KMS-11 (cell line): ENCODE results near the gene LRRC8D.

Source experiments
- H2AFZ ChIP-seq: fragments of 200-600 bp; sonication (generic); 2 replicates; pipeline ENCODE4 v1.6.1; 2016; ENCODE audit warnings: antibody characterized with exemption, mixed run types, low read depth
- H3K27ac ChIP-seq: fragments of 200-600 bp; sonication (generic); 2 replicates; pipeline ENCODE4 v1.6.1; 2016; ENCODE audit warnings: mild to moderate bottlenecking, mixed run types
- H3K27me3 ChIP-seq: fragments of 200-600 bp; sonication (generic); 2 replicates; pipeline ENCODE4 v1.6.1; 2017; ENCODE audit warnings: mild to moderate bottlenecking, low read depth, mixed run types, moderate library complexity; ENCODE audit not compliant: insufficient read depth
- H3K36me3 ChIP-seq: fragments of 200-600 bp; sonication (generic); 2 replicates; pipeline ENCODE4 v1.6.1; 2017; ENCODE audit warnings: mild to moderate bottlenecking, mixed run types; ENCODE audit not compliant: insufficient read depth
- H3K4me1 ChIP-seq: fragments of 200-600 bp; sonication (generic); 2 replicates; pipeline ENCODE4 v1.6.1; 2016; ENCODE audit warnings: mild to moderate bottlenecking, low read depth, mixed run types; ENCODE audit not compliant: poor library complexity, severe bottlenecking
- H3K4me2 ChIP-seq: fragments of 200-600 bp; sonication (generic); 2 replicates; pipeline ENCODE4 v1.7.0; 2016; ENCODE audit warnings: mild to moderate bottlenecking, mixed run types
- H3K4me3 ChIP-seq: fragments of 200-600 bp; sonication (generic); IDR thresholded peaks from 2 replicates; pipeline ENCODE4 v1.6.1; 2017; ENCODE audit warnings: low read depth, low read length, mixed read lengths; ENCODE audit not compliant: insufficient read depth
- H3K79me2 ChIP-seq: fragments of 200-600 bp; sonication (generic); 2 replicates; pipeline ENCODE4 v1.6.1; 2016; ENCODE audit warnings: low read depth, mixed run types; ENCODE audit not compliant: insufficient read depth
- H3K9ac ChIP-seq: fragments of 200-600 bp; sonication (generic); 2 replicates; pipeline ENCODE4 v1.6.1; 2016; ENCODE audit warnings: mild to moderate bottlenecking, mixed run types
- H4K20me1 ChIP-seq: fragments of 200-600 bp; sonication (generic); 2 replicates; pipeline ENCODE4 v1.6.1; 2016; ENCODE audit warnings: mild to moderate bottlenecking, mixed run types; ENCODE audit not compliant: insufficient read depth
- CTCF ChIP-seq: fragments of 200-600 bp; sonication (generic); conservative IDR thresholded peaks from 2 replicates; pipeline ENCODE4 v1.6.1; 2017; ENCODE audit warnings: low read depth, mild to moderate bottlenecking, antibody characterized with exemption, low read length, moderate library complexity, mixed read lengths

LRRC8D gene

GRCh38 chr1:89912073-89912472 lies 91.2 kb downstream of the LRRC8D start:
- H3K9ac ChIP-seq = no peak overlapping the region
- H3K36me3 ChIP-seq = no peaks in the 10 kb centered on the region
- no peaks in the 10 kb centered on the region for H4K20me1 ChIP-seq
- no peaks in the 10 kb centered on the region for H3K27me3 ChIP-seq
- no peak overlapping the region for H3K4me2 ChIP-seq
- no peak for TF ChIP-seq CTCF
- H3K4me1 ChIP-seq = no peaks in the 10 kb centered on the region
- H3K79me2 ChIP-seq = no peaks in the 10 kb centered on the region
- no peak overlapping the region for H2AFZ ChIP-seq
- no peak overlapping the region for H3K27ac ChIP-seq
- H3K4me3 ChIP-seq = no peak overlapping the region

- Histone ChIP-seq H4K20me1 (no peaks in the 10 kb centered on the region), H3K79me2 (no peaks in the 10 kb centered on the region)
These were observed 92.7 kb downstream of the LRRC8D start for GRCh38 chr1:89913353-89914095.

GRCh38 chr1:89917353-89917752 lies 96.5 kb downstream of the LRRC8D start:
- H3K27me3 ChIP-seq = no peaks in the 10 kb centered on the region
- no peaks in the 10 kb centered on the region for H3K36me3 ChIP-seq
- no peaks in the 10 kb centered on the region for H3K4me1 ChIP-seq
- no peak overlapping the region for H3K4me2 ChIP-seq
- no peak overlapping the region for H2AFZ ChIP-seq
- TF ChIP-seq CTCF = no peak
- H3K4me3 ChIP-seq = no peak overlapping the region
- H4K20me1 ChIP-seq = no peaks in the 10 kb centered on the region
- H3K79me2 ChIP-seq = no peaks in the 10 kb centered on the region
- no peak overlapping the region for H3K27ac ChIP-seq
- no peak overlapping the region for H3K9ac ChIP-seq

More at GRCh38 chr1:89913353-89914095, 92.7 kb downstream of the LRRC8D start:
- Histone ChIP-seq H3K4me3 (no peak overlapping the region), H3K4me1 (no peaks in the 10 kb centered on the region), H3K27me3 (no peaks in the 10 kb centered on the region), H3K36me3 (no peaks in the 10 kb centered on the region), H3K27ac (no peak overlapping the region), H2AFZ (no peak overlapping the region), H3K4me2 (no peak overlapping the region), H3K9ac (no peak overlapping the region)
- no peak for TF ChIP-seq CTCF

GRCh38 chr1:89918127-89918793 lies 97.4 kb downstream of the LRRC8D start:
- H3K79me2 ChIP-seq = no peaks in the 10 kb centered on the region
- H3K27me3 ChIP-seq = no peaks in the 10 kb centered on the region
- H3K4me1 ChIP-seq = no peaks in the 10 kb centered on the region
- H3K4me2 ChIP-seq = no peak overlapping the region
- H4K20me1 ChIP-seq = no peaks in the 10 kb centered on the region
- H3K36me3 ChIP-seq = no peaks in the 10 kb centered on the region
- no peak overlapping the region for H2AFZ ChIP-seq
- no peak overlapping the region for H3K27ac ChIP-seq
- no peak overlapping the region for H3K4me3 ChIP-seq
- no peak overlapping the region for H3K9ac ChIP-seq
- TF ChIP-seq CTCF = no peak
